SIG-M5 treated with dmso at 0.1 percent for 504 hours (cell line): Measurements from ENCODE around the gene TEX22.

Experiments
- DNase-seq: peaks from one replicate; lab custom pipeline; 2025; ENCODE audit not compliant: unreplicated experiment; lab: John Stamatoyannopoulos, UW

Gene TEX22

DNA sequence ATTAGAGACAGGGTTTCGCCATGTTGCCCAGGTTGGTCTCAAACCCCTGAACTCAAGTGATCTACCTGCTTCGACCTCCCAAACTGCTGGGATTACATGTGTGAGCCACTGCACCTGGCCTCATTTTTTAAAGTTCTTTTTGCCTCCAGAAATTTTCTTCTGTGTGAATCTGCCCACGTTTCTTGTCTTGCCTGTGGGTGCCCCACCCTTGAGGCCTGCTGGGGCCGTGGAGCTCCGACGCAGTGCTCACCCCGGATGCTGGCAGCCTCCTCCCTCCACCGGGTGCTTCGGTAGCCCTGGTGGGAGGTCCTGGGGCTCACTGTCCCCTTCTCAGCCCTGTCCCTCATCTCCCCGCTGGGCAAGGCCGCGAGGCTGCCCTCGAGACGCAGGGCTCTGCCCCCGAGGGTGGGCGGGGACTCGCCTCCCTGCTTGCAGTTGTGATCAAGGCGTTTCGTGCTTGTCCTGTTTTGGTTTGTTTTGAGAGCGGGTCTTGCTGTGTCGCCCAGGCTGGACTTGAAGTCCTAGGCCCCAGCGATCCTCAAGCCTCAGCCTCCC lies 56.8 kb downstream of the TEX22 start:
- no peak for DNase-seq

GRCh38 chr14:105455766-105456660 lies 57.7 kb downstream of the TEX22 start:
- DNase-seq: no peak

GRCh38 chr14:105456736-105457617 lies 58.6 kb downstream of the TEX22 start:
- DNase-seq: no peak

DNA sequence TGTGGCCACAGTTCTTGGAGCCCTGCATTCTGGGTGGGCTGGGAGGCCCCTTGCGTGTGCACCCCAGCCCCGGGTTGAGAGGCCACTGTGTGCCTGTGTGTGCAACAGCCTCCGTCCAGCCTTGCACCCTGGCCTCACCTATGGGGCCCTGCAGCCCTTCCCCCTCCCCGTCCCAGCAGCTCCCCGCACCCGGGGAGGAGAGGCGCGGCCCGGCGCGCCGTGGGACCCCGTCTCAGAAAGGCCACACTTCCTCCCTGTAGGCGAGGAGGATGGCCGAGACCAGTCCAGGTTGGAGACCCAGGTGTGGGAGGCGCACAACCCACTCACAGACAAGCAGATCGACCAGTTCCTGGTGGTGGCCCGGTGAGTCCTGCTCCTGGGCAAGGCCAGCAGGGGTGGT lies 59.7 kb downstream of the TEX22 start:
- DNase-seq: no peak

GRCh38 chr14:105458571-105458970 lies 60.2 kb downstream of the TEX22 start:
- no peak for DNase-seq

DNA sequence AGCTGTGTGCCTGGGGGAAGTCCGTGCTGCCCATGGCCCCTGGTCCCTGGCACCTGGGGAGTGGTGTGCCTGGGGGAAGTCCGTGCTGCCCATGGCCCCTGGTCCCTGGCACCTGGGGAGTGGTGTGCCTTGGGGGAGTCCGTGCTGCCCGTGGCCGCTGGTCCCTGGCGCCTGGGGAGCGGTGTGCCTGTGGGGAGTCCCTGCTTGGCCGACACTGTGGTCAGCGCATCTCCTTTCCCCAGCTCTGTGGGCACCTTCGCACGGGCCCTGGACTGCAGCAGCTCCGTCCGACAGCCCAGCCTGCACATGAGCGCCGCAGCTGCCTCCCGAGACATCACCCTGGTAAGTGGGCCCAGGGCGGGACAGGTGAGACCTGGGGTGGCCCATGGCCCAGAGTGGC lies 61.8 kb downstream of the TEX22 start:
- no peak for DNase-seq

DNA sequence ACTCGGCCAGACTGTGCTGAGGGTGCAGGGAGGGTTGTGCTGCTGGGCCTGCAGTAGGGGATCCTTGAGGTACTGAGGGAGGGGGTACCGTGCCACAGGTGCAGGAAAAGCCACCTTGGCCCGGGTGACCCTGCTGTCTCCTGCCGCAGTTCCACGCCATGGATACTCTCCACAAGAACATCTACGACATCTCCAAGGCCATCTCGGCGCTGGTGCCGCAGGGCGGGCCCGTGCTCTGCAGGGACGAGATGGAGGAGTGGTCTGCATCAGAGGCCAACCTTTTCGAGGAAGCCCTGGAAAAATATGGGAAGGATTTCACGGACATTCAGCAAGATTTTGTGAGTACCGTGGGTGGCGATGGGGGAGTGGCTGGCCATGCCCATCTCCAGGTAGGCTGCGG lies 62.3 kb downstream of the TEX22 start:
- no peak for DNase-seq

GRCh38 chr14:105461903-105462302 lies 63.6 kb downstream of the TEX22 start:
- no peak for DNase-seq
